Stomach (tissue), 4 donors: ENCODE data around the gene ALPK1.

Experiments
- EP300 ChIP-seq: sonication (generic); formaldehyde crosslinking; IDR thresholded peaks from one replicate; pipeline ENCODE4 v1.6.1; 2017; ENCODE audit warnings: antibody characterized with exemption
- POLR2A ChIP-seq, 4 donors: fragments of 450-650 bp; IDR thresholded peaks; one replicate each; pipeline ENCODE4 v1.6.1; 2016; ENCODE audit warnings: antibody characterized with exemption in 4 of 4, control low read depth in 2 of 4, mild to moderate bottlenecking in 1 of 4, moderate library complexity in 1 of 4
- POLR2AphosphoS5 ChIP-seq, 3 donors: sonication (generic); formaldehyde crosslinking; IDR thresholded peaks; one replicate each; pipeline ENCODE4 v1.6.1; 2016; ENCODE audit warnings: antibody characterized with exemption in 3 of 3
- TF ChIP-seq, protein P1 (sequence below), 7 experiments: fragments of 450-650 bp in 4 of 7; fragments of 200-600 bp in 3 of 7; sonication (generic) in 3 of 7; IDR thresholded peaks; one replicate each; pipeline ENCODE4 v1.5.1; 2016 to 2019; ENCODE audit warnings: antibody characterized with exemption in 7 of 7, control low read depth in 2 of 7, mild to moderate bottlenecking in 1 of 7

DNA sequence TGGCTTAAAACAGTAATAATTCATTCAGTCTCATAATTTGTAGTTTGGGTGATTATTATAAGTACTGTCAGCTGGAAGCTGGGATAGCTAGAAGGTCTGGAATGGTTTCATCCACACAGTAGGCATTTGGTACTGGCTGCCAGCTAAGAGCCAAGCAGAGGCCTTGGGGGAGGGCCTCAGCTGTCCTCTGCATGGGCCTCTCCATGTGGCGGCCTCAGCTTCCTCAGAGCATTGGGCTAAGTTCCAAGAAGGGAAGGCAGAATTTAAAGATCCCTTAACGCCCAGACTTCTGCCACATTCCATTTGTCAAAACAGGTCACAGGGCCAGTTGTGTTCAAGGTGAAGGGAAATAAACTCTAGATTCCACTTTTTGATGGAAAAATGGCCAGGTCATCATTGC is 125.5 kb downstream of the ALPK1 start:
- TF ChIP-seq POLR2AphosphoS5 (IDR thresholded peaks at IDR 0.05), result no peak
- no peak for TF ChIP-seq POLR2A (IDR thresholded peaks at IDR 0.05)
- TF ChIP-seq, protein P1, sequence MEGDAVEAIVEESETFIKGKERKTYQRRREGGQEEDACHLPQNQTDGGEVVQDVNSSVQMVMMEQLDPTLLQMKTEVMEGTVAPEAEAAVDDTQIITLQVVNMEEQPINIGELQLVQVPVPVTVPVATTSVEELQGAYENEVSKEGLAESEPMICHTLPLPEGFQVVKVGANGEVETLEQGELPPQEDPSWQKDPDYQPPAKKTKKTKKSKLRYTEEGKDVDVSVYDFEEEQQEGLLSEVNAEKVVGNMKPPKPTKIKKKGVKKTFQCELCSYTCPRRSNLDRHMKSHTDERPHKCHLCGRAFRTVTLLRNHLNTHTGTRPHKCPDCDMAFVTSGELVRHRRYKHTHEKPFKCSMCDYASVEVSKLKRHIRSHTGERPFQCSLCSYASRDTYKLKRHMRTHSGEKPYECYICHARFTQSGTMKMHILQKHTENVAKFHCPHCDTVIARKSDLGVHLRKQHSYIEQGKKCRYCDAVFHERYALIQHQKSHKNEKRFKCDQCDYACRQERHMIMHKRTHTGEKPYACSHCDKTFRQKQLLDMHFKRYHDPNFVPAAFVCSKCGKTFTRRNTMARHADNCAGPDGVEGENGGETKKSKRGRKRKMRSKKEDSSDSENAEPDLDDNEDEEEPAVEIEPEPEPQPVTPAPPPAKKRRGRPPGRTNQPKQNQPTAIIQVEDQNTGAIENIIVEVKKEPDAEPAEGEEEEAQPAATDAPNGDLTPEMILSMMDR (IDR thresholded peaks at IDR 0.05), result no peak
- no peak for TF ChIP-seq EP300
